ENCODE data around the gene ZNRF1. TPM values are rescaled to one million over a fixed set of nuclear protein-coding genes. Genes with fewer than 3 reads are reported as not detected.

The ZNRF1 gene
- total RNA-seq, 1 experiment from 2014 or later: 10.5 TPM

GRCh38 chr16:75017670-75018525 is 19.1 kb downstream of the ZNRF1 start:
- ChIA-PET CTCF (no interaction called here), POLR2A (interaction anchor here (1.0 to 1.3 kb wide), 3 partner anchors 13 to 91 kb away, joined by 3 to 6 read pairs (median 3); partner anchors contain the start of gene WDR59)
- no TSS peak for BruUV-seq (replicated peaks)
- no peak overlapping the region for H3K27ac Mint-ChIP-seq (ENCODE audit: low read depth, unreplicated experiment)
- intact Hi-C loops (cut with micrococcal nuclease): no loop called here
- H3K36me3 Mint-ChIP-seq (ENCODE audit: insufficient read depth, unreplicated experiment): peaks cover 13% of the 10 kb centered on the region
- peaks cover under 1% of the 10 kb centered on the region for H3K4me1 Mint-ChIP-seq (ENCODE audit: insufficient read depth, unreplicated experiment)
- TF ChIP-seq, protein P1, sequence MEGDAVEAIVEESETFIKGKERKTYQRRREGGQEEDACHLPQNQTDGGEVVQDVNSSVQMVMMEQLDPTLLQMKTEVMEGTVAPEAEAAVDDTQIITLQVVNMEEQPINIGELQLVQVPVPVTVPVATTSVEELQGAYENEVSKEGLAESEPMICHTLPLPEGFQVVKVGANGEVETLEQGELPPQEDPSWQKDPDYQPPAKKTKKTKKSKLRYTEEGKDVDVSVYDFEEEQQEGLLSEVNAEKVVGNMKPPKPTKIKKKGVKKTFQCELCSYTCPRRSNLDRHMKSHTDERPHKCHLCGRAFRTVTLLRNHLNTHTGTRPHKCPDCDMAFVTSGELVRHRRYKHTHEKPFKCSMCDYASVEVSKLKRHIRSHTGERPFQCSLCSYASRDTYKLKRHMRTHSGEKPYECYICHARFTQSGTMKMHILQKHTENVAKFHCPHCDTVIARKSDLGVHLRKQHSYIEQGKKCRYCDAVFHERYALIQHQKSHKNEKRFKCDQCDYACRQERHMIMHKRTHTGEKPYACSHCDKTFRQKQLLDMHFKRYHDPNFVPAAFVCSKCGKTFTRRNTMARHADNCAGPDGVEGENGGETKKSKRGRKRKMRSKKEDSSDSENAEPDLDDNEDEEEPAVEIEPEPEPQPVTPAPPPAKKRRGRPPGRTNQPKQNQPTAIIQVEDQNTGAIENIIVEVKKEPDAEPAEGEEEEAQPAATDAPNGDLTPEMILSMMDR (IDR thresholded peaks at IDR 0.05; ENCODE audit: unreplicated experiment): no peak
- H3K27me3 Mint-ChIP-seq (ENCODE audit: insufficient read depth, unreplicated experiment): no peaks in the 10 kb centered on the region
- H3K4me3 Mint-ChIP-seq (ENCODE audit: unreplicated experiment): no peak overlapping the region
- DNase-seq (ENCODE audit: unreplicated experiment): no peak
- H3K9me3 Mint-ChIP-seq (ENCODE audit: unreplicated experiment): peaks cover 12% of the 10 kb centered on the region

DNA sequence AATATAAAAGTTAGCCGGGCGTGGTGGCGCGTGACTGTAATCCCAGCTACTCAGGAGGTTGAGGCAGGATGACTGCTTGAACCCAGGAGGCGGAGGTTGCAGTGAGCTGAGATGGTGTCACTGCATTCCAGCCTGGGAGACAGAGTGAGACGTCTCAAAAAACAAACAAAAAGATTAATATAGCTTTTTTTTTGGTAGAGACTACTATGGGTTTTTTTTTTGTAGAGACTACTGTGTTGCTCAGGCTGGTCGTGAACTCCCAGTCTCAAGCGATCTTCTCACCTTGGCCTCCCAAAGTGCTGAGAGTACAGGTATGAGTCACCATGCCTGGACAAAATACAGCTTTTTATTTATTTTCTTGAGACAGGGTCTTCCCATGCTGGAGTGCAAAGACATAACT is 20.2 kb downstream of the ZNRF1 start:
- TF ChIP-seq, protein P1 (IDR thresholded peaks at IDR 0.05; ENCODE audit: unreplicated experiment): no peak
- CTCF ChIA-PET: interaction anchor here (1.0 kb wide), 1 partner anchor 49 kb away, joined by 5 read pairs; no protein-coding TSS in a partner anchor
- DNase-seq (ENCODE audit: unreplicated experiment): no peak
- H3K27ac Mint-ChIP-seq (ENCODE audit: low read depth, unreplicated experiment): no peak overlapping the region
- no TSS peak for BruUV-seq (replicated peaks)
- H3K4me3 Mint-ChIP-seq (ENCODE audit: unreplicated experiment): no peak overlapping the region
- H3K27me3 Mint-ChIP-seq (ENCODE audit: insufficient read depth, unreplicated experiment): no peaks in the 10 kb centered on the region
- no peaks in the 10 kb centered on the region for H3K4me1 Mint-ChIP-seq (ENCODE audit: insufficient read depth, unreplicated experiment)
- POLR2A ChIA-PET: no interaction called here
- intact Hi-C loops (cut with micrococcal nuclease): no loop called here
- H3K36me3 Mint-ChIP-seq (ENCODE audit: insufficient read depth, unreplicated experiment): peaks cover 11% of the 10 kb centered on the region
- peaks cover 12% of the 10 kb centered on the region for H3K9me3 Mint-ChIP-seq (ENCODE audit: unreplicated experiment)

GRCh38 chr16:75019586-75019985 is 20.8 kb downstream of the ZNRF1 start:
- TF ChIP-seq, protein P1 (IDR thresholded peaks at IDR 0.05; ENCODE audit: unreplicated experiment): no peak
- Mint-ChIP-seq H3K27ac (ENCODE audit: low read depth, unreplicated experiment) (no peak overlapping the region), H3K9me3 (ENCODE audit: unreplicated experiment) (peaks cover 12% of the 10 kb centered on the region), H3K4me3 (ENCODE audit: unreplicated experiment) (no peak overlapping the region), H3K4me1 (ENCODE audit: insufficient read depth, unreplicated experiment) (no peaks in the 10 kb centered on the region), H3K36me3 (ENCODE audit: insufficient read depth, unreplicated experiment) (peaks cover 6% of the 10 kb centered on the region), H3K27me3 (ENCODE audit: insufficient read depth, unreplicated experiment) (no peaks in the 10 kb centered on the region)
- intact Hi-C loops (cut with micrococcal nuclease): no loop called here
- DNase-seq (ENCODE audit: unreplicated experiment): no peak
- CTCF ChIA-PET: interaction anchor here (1.0 kb wide), 1 partner anchor 49 kb away, joined by 5 read pairs; no protein-coding TSS in a partner anchor
- BruUV-seq (replicated peaks): no TSS peak
- POLR2A ChIA-PET: no interaction called here

GRCh38 chr16:75021410-75021809 is 22.6 kb downstream of the ZNRF1 start:
- BruUV-seq (replicated peaks): no TSS peak
- H3K9me3 Mint-ChIP-seq (ENCODE audit: unreplicated experiment): peaks cover 12% of the 10 kb centered on the region
- ChIA-PET POLR2A (no interaction called here), CTCF (no interaction called here)
- no peaks in the 10 kb centered on the region for H3K4me1 Mint-ChIP-seq (ENCODE audit: insufficient read depth, unreplicated experiment)
- H3K4me3 Mint-ChIP-seq (ENCODE audit: unreplicated experiment): no peak overlapping the region
- TF ChIP-seq, protein P1 (IDR thresholded peaks at IDR 0.05; ENCODE audit: unreplicated experiment): no peak
- H3K36me3 Mint-ChIP-seq (ENCODE audit: insufficient read depth, unreplicated experiment): peaks cover 6% of the 10 kb centered on the region
- intact Hi-C loops (cut with micrococcal nuclease): no loop called here
- H3K27ac Mint-ChIP-seq (ENCODE audit: low read depth, unreplicated experiment): no peak overlapping the region
- no peak for DNase-seq (ENCODE audit: unreplicated experiment)
- H3K27me3 Mint-ChIP-seq (ENCODE audit: insufficient read depth, unreplicated experiment): no peaks in the 10 kb centered on the region

Measured in MCF 10A (cell line).